Neural cell (in vitro differentiated cells): Measurements from ENCODE around the gene SKOR2. TPM values are rescaled to one million over a fixed set of nuclear protein-coding genes. Genes with fewer than 3 reads are reported as not detected.

Source experiments
- H2AFZ ChIP-seq: fragments of 200-600, 300-800 bp; sonication (generic), shearing (Covaris generic); 2 replicates; pipeline ENCODE4 v1.6.0; 2014; ENCODE audit warnings: low read depth, mild to moderate bottlenecking, antibody characterized with exemption, low read length, moderate library complexity
- H3F3A ChIP-seq: fragments of 200-600 bp; shearing (Covaris generic); 2 replicates; pipeline ENCODE4 v1.6.1; 2016; ENCODE audit warnings: mild to moderate bottlenecking, moderate library complexity, mixed read lengths, antibody characterized with exemption, low read length; ENCODE audit not compliant: insufficient read depth, poor library complexity, severe bottlenecking
- H3K27ac ChIP-seq: fragments of 200-600, 300-800 bp; sonication (generic), shearing (Covaris generic); 2 replicates; pipeline ENCODE4 v1.5.1; 2014; ENCODE audit warnings: mild to moderate bottlenecking, low read length, moderate library complexity
- H3K27me3 ChIP-seq: fragments of 300-800, 200-600 bp; sonication (generic), shearing (Covaris generic); 2 replicates; pipeline ENCODE4 v1.6.0; 2014; ENCODE audit warnings: mild to moderate bottlenecking, low read depth, low read length, moderate library complexity; ENCODE audit not compliant: insufficient read depth
- H3K36me3 ChIP-seq: fragments of 300-800, 200-600 bp; sonication (generic), shearing (Covaris generic); 2 replicates; pipeline ENCODE4 v1.5.1; 2014; ENCODE audit warnings: mild to moderate bottlenecking, antibody characterized with exemption, low read length, moderate library complexity; ENCODE audit not compliant: insufficient read depth
- H3K4me2 ChIP-seq: fragments of 300-800, 200-600 bp; sonication (generic), shearing (Covaris generic); 2 replicates; pipeline ENCODE4 v1.6.0; 2014; ENCODE audit warnings: mild to moderate bottlenecking, low read length
- H3K4me3 ChIP-seq: fragments of 300-800, 200-600 bp; sonication (generic), shearing (Covaris generic); 2 replicates; pipeline ENCODE4 v1.5.1; 2014; ENCODE audit warnings: mild to moderate bottlenecking, low read length, moderate library complexity
- H3K79me2 ChIP-seq: fragments of 200-600 bp; shearing (Covaris generic); replicated peaks from 2 replicates; pipeline ENCODE4 v1.6.0; 2014; ENCODE audit warnings: mild to moderate bottlenecking, low read length, moderate library complexity; ENCODE audit not compliant: insufficient read depth
- H3K9ac ChIP-seq: fragments of 300-800, 200-600 bp; sonication (generic), shearing (Covaris generic); 2 replicates; pipeline ENCODE4 v1.6.1; 2016; ENCODE audit warnings: mild to moderate bottlenecking, low read length, mixed read lengths
- H3K9me2 ChIP-seq: fragments of 200-600 bp; shearing (Covaris generic); 2 replicates; pipeline ENCODE4 v1.6.1; 2016; ENCODE audit warnings: mild to moderate bottlenecking, low read length, mixed read lengths; ENCODE audit not compliant: insufficient read depth
- H3K9me3 ChIP-seq: fragments of 200-600, 300-800 bp; sonication (generic), shearing (Covaris generic); 2 replicates; pipeline ENCODE4 v1.6.1; 2016; ENCODE audit warnings: mild to moderate bottlenecking, mixed run types, low read length, moderate library complexity, mixed read lengths
- H4K20me1 ChIP-seq: fragments of 200-600 bp; shearing (Covaris generic); 2 replicates; pipeline ENCODE4 v1.6.1; 2016; ENCODE audit warnings: mild to moderate bottlenecking, mixed run types; ENCODE audit not compliant: insufficient read depth
- CTCF ChIP-seq: fragments of 450-650 bp; IDR thresholded peaks from 2 replicates; pipeline ENCODE4 v1.5.1; 2014; ENCODE audit warnings: antibody characterized with exemption, mild to moderate bottlenecking, moderate library complexity; ENCODE audit not compliant: poor library complexity, severe bottlenecking
- EP300 ChIP-seq: fragments of 450-650 bp; conservative IDR thresholded peaks from 2 replicates; pipeline ENCODE4 v1.6.1; 2014; ENCODE audit warnings: antibody characterized with exemption, mild to moderate bottlenecking, moderate library complexity; ENCODE audit not compliant: poor library complexity, severe bottlenecking
- EZH2 ChIP-seq: fragments of 200-600, 300-800 bp; shearing (Covaris generic), sonication (generic); IDR thresholded peaks from 2 replicates; pipeline ENCODE4 v1.6.1; 2014; ENCODE audit warnings: antibody characterized with exemption, low read length, borderline replicate concordance, mild to moderate bottlenecking; ENCODE audit not compliant: insufficient read depth, poor library complexity, severe bottlenecking
- POLR2AphosphoS5 ChIP-seq: IDR thresholded peaks from 2 replicates; pipeline ENCODE4 v1.6.1; 2012
- RAD21 ChIP-seq: fragments of 450-650 bp; conservative IDR thresholded peaks from 2 replicates; pipeline ENCODE4 v1.6.1; 2014; ENCODE audit warnings: antibody characterized with exemption, mild to moderate bottlenecking, moderate library complexity
- SMC3 ChIP-seq: fragments of 450-650 bp; conservative IDR thresholded peaks from 2 replicates; pipeline ENCODE4 v1.6.1; 2014; ENCODE audit warnings: antibody characterized with exemption, mild to moderate bottlenecking, moderate library complexity; ENCODE audit not compliant: poor library complexity
- TAF1 ChIP-seq: IDR thresholded peaks from 2 replicates; pipeline ENCODE4 v1.6.1; 2012; ENCODE audit warnings: low read depth
- polyA plus RNA-seq: library from polyadenylated mRNA; depleted of rRNA; stranded (reverse); fragments of >200 nt; gene quantifications from 2 replicates; pipeline ENCODE4 v1.2.3, GENCODE V29; 2014

Gene SKOR2
- polyA plus RNA-seq, 1 donor from 2014 or later, result not detected

GRCh38 chr18:47253101-47253654, 1.7 kb upstream of the SKOR2 start:
- TF ChIP-seq TAF1, result peak; percentile 36
- TF ChIP-seq CTCF, result no peak
- no peak for TF ChIP-seq RAD21
- Histone ChIP-seq H3K79me2 (no peaks in the 10 kb centered on the region), H3K27ac (no peak overlapping the region), H3K4me2 (no peak overlapping the region), H4K20me1 (no peaks in the 10 kb centered on the region), H3K9ac (no peak overlapping the region), H3K4me3 (no peak overlapping the region), H3K27me3 (peaks cover 100% of the 10 kb centered on the region), H2AFZ (no peak overlapping the region), H3K36me3 (no peaks in the 10 kb centered on the region), H3F3A (no peaks in the 10 kb centered on the region), H3K9me2 (no peaks in the 10 kb centered on the region), H3K9me3 (peaks cover 8% of the 10 kb centered on the region)

- no peaks in the 10 kb centered on the region for H4K20me1 ChIP-seq
- no peaks in the 10 kb centered on the region for H3K9me2 ChIP-seq
- no peak overlapping the region for H3K27ac ChIP-seq
- no peaks in the 10 kb centered on the region for H3K36me3 ChIP-seq
- no peak overlapping the region for H3K4me3 ChIP-seq
- no peaks in the 10 kb centered on the region for H3K79me2 ChIP-seq
- H3K27me3 ChIP-seq, result peaks cover 99% of the 10 kb centered on the region
- TF ChIP-seq POLR2AphosphoS5, result no peak
- TF ChIP-seq EZH2, result peak; percentile 65
- no peaks in the 10 kb centered on the region for H3F3A ChIP-seq
- peaks cover 13% of the 10 kb centered on the region for H3K9me3 ChIP-seq
- no peak overlapping the region for H3K9ac ChIP-seq
- no peak overlapping the region for H3K4me2 ChIP-seq
- no peak overlapping the region for H2AFZ ChIP-seq
These were observed 941 bp downstream of the SKOR2 start for GRCh38 chr18:47250391-47251046.

GRCh38 chr18:47249314-47249981, 2.0 kb downstream of the SKOR2 start:
- Histone ChIP-seq H3K9me3 (peaks cover 13% of the 10 kb centered on the region), H3K27ac (no peak overlapping the region), H3K4me2 (no peak overlapping the region), H3K27me3 (peaks cover 99% of the 10 kb centered on the region), H4K20me1 (no peaks in the 10 kb centered on the region), H3K36me3 (no peaks in the 10 kb centered on the region), H3K79me2 (no peaks in the 10 kb centered on the region), H3K9ac (no peak overlapping the region), H3F3A (no peaks in the 10 kb centered on the region), H2AFZ (no peak overlapping the region), H3K9me2 (no peaks in the 10 kb centered on the region), H3K4me3 (no peak overlapping the region)
- TF ChIP-seq SMC3, result no peak
- TF ChIP-seq EP300, result no peak
- TF ChIP-seq POLR2AphosphoS5, result peak; percentile 87
- TF ChIP-seq RAD21, result no peak
- TF ChIP-seq TAF1, result no peak
